Omental fat pad (tissue), 4 donors: ENCODE data around the gene WDR54. TPM values are rescaled to one million over a fixed set of nuclear protein-coding genes. Genes with fewer than 3 reads are reported as not detected.

Source experiments
- ATAC-seq: fragments of 150-250 bp; one replicate; pipeline ENCODE4 v1.9.1; 2016; ENCODE audit warnings: mild to moderate bottlenecking, moderate library complexity; ENCODE audit not compliant: low FRiP score
- DNase-seq: peaks from one replicate; pipeline ENCODE4 v3.0.0-alpha.2; 2019; ENCODE audit warnings: low spot score
- total RNA-seq, 4 donors: library from RNA; depleted of rRNA; stranded (reverse); fragments of >200 nt; gene quantifications; one replicate each; pipeline ENCODE4 v1.1.0, GENCODE V29; 2016
- TF ChIP-seq, protein P1 (sequence below), 3 donors: fragments of 450-650 bp; IDR thresholded peaks; one replicate each; pipeline ENCODE4 v1.5.1; 2016 to 2017; ENCODE audit warnings: antibody characterized with exemption in 3 of 3, mild to moderate bottlenecking in 3 of 3, moderate library complexity in 2 of 3

WDR54 gene
- total RNA-seq, 4 donors from 2014 or later, result 3.0 to 10.5 (median 6.1) TPM

- no peak for DNase-seq
- TF ChIP-seq, protein P1, sequence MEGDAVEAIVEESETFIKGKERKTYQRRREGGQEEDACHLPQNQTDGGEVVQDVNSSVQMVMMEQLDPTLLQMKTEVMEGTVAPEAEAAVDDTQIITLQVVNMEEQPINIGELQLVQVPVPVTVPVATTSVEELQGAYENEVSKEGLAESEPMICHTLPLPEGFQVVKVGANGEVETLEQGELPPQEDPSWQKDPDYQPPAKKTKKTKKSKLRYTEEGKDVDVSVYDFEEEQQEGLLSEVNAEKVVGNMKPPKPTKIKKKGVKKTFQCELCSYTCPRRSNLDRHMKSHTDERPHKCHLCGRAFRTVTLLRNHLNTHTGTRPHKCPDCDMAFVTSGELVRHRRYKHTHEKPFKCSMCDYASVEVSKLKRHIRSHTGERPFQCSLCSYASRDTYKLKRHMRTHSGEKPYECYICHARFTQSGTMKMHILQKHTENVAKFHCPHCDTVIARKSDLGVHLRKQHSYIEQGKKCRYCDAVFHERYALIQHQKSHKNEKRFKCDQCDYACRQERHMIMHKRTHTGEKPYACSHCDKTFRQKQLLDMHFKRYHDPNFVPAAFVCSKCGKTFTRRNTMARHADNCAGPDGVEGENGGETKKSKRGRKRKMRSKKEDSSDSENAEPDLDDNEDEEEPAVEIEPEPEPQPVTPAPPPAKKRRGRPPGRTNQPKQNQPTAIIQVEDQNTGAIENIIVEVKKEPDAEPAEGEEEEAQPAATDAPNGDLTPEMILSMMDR (IDR thresholded peaks at IDR 0.05), result no peak
- no peak for ATAC-seq
These were observed 19.6 kb upstream of the WDR54 start for GRCh38 chr2:74401891-74402290.

DNA sequence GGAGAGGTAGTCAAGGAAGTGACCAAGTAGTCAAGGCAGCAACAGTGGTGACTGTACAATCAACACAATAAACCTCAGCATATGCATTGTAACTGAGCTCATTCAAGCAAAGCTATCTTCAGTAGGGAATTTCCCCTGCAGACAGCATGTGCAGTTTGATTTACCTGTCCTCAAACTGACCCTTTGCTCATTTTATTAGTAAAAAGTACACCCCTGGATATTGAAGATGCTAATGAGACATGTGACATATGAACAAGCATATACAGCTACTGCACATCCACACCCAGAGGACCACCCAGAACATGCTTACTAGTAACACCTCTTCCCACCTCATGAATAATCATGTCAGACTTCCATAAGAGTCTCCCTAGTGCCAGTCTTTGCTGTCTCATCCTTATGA lies 15.5 kb upstream of the WDR54 start:
- ATAC-seq (no peak), DNase-seq (no peak)
- TF ChIP-seq, protein P1 (IDR thresholded peaks at IDR 0.05), result no peak

- TF ChIP-seq, protein P1 (IDR thresholded peaks at IDR 0.05), result no peak
- no peak for DNase-seq
These were observed 13.8 kb upstream of the WDR54 start for GRCh38 chr2:74407682-74408081.

DNA sequence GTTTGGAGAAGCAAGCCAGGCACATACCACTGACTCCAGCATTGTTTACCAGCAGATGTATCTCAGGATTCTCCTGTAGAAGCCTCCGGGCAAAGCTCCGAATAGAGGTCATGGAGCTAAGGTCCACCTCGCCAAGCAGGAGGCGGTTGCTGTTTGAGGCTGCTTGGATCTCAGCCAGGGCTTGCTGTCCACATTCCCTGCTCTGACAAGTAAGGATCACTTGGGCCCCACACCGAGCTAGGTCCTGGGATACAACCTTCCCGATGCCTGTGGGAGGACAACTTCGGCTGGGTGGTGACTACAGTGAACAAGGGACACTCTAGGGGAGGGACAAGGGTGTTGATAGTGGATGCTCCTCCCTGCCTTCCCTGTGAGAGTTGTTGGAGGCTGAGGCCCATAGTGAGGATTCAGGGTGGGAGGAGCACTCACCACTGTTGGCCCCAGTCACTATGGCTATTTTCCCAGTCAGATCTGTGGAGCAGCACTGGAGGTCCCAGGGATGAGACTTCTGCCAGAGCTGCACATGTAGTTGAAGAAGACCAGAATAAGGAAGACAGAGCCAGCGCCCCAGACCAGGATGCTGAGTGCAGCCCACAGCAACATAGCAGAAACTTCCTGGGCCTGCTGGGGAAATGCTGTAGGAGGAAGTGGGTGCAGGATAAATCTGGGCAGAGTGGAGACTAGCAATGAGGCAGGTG lies 8.4 kb upstream of the WDR54 start:
- DNase-seq, result no peak
- no peak for ATAC-seq
- TF ChIP-seq, protein P1 (IDR thresholded peaks at IDR 0.05), result no peak

More at GRCh38 chr2:74407682-74408081, 13.8 kb upstream of the WDR54 start:
- ATAC-seq, result no peak

DNA sequence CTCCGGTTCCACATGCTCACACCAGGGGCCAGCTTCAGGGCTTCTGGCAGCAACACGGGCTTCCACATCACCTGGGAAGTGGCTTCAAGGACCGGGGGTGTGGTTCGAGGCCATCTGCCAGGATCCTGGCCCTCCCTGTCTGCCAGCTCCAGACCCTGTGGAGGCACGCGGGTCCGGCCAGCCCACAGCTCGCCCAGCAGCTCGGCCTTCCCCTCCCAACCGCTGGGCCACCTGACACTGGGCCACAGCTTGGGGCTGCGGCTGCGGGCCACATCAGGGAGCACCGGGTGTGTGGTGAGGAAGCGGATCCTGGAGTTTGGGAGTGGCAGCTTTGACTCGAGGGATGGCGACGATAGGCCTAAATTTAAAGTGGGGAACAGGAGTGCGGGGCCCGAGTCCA lies 7.1 kb upstream of the WDR54 start:
- TF ChIP-seq, protein P1 (IDR thresholded peaks at IDR 0.05), result no peak

GRCh38 chr2:74414881-74415761 lies 6.4 kb upstream of the WDR54 start:
- ATAC-seq (peak; percentile 76), DNase-seq (no peak)
- TF ChIP-seq, protein P1 (IDR thresholded peaks at IDR 0.05), result no peak

More for the DNA sequence above, 7.1 kb upstream of the WDR54 start:
- no peak for DNase-seq
- no peak for ATAC-seq
